NCI-H82 (cell line): Measurements from ENCODE around the gene STK39.
"Not testable (repeated sequence)": the region's sequence is repeated elsewhere in the genome, so short reads cannot be mapped to it uniquely, and the experiment has no call there.

Experiments
- DNase-seq: peaks from one replicate; lab custom pipeline; 2025; lab: John Stamatoyannopoulos, UW

Gene STK39

DNA sequence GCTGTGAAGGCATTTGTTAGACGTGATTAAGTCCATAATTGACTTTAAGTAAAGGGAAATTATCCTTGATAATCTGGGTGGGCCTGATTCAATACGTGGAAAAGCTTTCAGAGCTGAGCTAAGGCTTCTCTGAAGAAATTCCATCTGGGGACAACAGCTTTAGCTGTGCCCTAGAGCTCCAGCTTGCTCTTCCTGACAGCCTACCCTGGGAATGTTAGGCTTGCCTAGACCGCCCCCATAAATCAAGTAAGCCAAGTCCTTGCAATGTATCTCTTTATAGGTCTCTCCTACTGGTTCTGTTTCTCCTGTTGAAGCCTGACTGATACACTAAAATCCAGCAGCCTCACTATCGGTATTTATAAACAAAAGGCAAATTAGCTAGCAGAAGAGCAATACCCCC is 160.0 kb downstream of the STK39 start:
- DNase-seq, result peak; percentile 99

DNA sequence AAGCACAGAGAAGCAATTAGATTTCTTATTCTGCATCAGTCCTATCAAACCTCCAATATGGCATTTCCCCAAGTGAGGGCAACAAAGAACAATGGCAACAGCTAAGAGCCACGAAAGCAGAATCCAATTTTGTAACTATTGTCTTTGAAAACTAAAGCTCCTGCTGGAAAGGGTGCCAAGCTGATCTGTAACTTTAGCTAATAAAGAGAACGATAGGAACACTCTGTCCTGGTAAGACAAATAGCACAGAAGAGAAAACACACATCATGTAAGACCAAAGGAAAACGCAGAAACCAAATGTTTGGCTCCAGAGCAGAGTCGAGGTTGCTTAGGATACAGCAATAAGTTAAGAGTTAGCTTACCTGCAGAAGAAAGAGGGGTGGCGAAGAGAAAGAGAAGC is 160.5 kb downstream of the STK39 start:
- DNase-seq, result peak; percentile 68

- DNase-seq, result peak; percentile 88
Observed at GRCh38 chr2:168085801-168086361, 161.5 kb downstream of the STK39 start.

DNA sequence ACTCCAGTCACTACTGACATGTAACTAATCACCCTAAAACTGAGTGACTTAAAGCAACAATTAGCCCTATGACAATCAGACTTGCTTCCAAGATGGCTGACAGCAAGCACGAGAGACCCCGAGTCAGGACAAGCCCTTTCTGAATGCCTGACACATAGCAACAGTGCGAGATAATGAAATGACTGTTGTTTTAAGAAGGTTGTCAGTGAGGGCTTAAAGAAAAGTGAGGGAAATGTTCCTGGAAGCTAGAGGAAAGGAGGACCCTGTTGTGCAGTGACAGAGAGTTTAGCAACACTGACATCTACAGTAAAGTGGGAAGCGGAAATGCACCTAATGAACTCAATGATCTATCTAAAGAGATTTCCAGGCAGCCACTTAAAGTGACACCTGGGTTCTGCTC is 163.1 kb downstream of the STK39 start:
- peak; percentile 56 for DNase-seq

DNA sequence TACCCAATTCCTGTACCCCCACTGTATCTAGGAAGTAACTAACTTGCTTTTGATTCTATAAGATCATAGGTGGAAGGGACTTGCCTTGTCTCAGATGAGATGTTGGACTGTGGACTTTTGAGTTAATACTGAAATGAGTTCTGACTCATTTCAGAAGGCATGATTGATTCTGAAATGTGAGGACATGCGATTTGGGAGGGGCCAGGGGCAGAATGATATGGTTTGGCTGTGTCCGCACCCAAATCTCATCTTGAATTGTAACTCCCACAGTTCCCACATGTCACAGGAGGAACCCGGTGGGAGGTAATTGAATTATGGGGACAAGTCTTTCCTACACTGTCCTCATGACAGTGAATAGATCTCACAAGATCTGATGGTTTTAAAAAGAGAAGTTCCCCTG is 165.9 kb downstream of the STK39 start:
- not testable (repeated sequence) for DNase-seq

GRCh38 chr2:168079236-168079635 is 168.2 kb downstream of the STK39 start:
- no peak for DNase-seq

- no peak for DNase-seq
Observed at GRCh38 chr2:168076731-168077130, 170.7 kb downstream of the STK39 start.

DNA sequence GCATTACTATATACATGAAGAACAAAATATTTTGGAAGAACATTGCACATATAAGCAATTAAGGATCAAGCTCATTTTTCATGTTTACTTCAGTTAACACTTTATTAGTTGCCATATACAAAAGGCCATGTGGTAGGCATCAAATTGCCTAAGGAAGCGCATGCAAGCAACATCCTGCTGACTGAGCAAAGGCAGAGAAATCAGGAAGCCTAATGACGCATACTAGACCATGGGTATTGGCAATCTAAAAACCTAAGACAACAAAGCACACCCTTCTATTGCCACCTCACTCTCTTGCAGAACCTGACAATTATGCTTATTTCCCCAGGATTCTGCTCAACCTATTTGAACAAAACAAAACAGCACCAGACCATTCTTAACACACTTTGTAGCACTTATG is 171.9 kb downstream of the STK39 start:
- DNase-seq, result no peak

- DNase-seq, result no peak
Observed at GRCh38 chr2:168072626-168073303, 174.6 kb downstream of the STK39 start.

DNA sequence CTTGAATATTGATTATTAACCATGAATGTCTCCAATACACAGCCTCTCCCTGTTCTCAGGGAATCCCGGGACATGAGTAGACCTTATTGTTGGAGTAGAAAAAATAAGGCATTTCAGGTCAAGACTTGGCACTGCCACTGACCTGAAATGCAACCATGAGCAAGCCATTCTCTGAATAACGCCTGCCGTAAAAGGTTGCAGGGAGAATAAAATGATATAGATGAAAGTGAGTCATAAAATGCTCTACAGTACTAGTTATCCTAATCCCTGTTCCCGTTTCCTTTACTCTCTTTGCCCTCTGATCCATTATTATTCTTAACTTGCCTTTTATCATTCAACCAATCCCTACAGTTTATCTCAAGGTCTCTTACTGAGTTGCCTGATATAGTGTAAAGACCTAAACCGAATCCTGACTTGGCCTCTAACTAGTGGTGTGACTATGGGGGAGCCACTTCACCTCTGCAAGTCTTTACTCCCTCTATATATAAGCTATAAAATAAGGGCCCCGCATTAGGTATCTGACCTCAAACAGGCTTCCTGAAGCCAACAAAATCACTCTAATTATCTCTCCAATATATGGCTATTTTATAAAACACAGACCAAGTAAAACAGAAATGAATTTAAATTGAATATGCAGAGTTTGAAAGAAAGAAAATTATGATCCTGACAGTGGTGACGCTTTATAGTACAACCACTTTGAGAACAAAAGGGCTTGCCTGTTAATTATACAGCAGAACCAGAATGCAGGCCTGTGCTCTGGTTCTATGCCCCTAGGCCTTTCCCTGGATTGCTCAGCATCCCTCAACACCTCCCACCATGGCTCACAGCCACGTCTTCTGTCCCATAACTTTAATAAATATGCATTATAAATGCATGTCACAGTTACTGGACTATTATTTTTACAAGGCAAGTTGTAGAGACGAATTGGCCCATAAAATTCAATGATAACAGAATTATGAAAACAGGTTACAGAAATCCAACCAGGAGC is 183.1 kb downstream of the STK39 start:
- DNase-seq, result no peak

GRCh38 chr2:168062936-168063335 is 184.5 kb downstream of the STK39 start:
- DNase-seq, result no peak

DNA sequence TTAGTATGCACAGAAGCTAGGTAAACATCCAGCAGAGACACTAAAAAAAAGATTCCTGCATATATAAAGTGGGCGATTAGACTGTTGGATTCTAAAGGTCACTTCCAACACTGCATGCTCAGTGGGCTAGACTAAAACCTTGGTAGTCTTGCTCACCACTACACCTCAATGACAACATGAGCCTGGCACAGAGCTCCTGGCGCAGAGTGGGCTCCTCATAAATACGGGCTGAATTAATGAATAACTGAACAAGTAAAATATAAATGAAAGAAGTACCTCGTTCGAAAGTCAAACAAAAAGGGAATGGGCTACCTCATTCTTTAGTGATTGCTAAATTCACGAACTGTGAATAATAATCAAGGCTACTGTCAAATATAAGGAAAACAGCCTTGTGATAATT is 185.3 kb downstream of the STK39 start:
- no peak for DNase-seq

DNA sequence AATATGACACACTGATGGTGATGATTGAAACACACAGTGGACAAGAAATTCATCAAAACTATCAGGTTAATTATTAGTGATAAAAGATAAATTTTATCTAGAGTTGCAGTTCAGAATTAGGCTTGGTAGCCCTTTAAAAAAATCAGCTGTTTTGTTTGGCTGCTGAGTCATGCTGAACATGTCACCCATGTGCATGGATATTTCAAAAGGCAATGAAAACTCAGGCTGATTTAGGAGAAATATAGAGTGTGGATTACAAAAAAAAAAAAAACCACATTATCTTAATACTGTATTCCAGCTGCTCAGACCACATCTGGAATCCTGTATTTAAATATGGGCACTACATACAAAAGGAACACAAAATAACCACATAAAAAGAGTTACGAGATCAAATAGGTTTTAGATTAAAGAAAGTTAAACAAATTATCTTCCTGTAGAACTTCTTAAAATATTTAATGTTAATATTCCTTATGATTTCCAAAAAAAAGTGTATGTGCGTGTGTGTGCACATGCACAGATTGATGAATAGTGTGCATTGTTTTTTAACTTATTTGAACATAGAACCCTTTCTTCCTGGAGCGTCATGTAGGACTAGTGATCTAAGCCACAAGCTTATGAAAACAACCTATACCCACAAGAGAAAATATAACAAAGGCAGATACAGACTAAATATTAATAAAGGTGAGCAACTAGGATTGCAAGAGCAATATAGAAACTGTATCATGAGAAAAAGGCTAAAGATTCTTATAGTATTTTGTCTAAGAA is 186.2 kb downstream of the STK39 start:
- DNase-seq, result no peak

DNA sequence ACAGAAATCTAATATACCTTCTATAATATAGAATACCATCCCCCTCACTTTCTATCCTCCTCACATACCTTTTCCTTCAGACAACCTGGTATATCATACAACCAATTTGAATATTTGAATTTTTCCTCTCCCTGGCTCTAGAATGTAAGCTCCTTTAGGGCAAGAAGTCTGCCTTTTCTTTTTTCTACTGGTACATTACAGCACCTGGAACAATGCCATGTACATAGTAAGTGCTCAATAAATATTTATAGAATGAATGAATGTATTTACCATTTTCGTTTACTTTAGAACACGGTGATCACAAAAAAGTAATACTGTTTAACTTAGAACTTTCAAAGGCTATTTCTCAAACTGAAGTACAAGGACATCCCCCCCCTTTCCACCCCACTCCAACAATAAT is 187.6 kb downstream of the STK39 start:
- DNase-seq, result no peak

- no peak for DNase-seq
Observed at GRCh38 chr2:168058675-168059074, 188.7 kb downstream of the STK39 start.

GRCh38 chr2:168056242-168056787 is 191.1 kb downstream of the STK39 start:
- DNase-seq, result no peak

DNA sequence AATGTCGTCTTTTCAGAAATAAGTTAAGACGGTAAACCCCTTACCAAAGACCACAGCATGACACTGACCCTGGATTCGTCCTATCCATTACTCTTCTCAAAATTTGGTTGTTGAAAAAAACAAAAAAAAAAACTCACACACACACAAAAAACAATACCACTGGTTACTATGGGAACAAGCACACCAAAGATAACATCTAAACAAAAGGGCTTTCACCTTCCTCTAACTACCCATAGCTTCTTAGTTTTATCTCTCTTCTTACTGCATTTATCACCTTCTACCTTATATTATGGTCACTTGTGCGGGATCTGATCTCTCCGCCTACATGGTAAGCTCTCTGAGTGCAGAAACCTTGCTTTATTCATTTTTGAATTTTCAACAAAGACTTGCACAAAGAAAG is 192.7 kb downstream of the STK39 start:
- no peak for DNase-seq

- DNase-seq, result peak; percentile 90
Observed at GRCh38 chr2:168053676-168054075, 193.7 kb downstream of the STK39 start.

GRCh38 chr2:168052773-168053172 is 194.6 kb downstream of the STK39 start:
- peak; percentile 57 for DNase-seq

GRCh38 chr2:168050377-168050776 is 197.0 kb downstream of the STK39 start:
- DNase-seq, result peak; percentile 99

DNA sequence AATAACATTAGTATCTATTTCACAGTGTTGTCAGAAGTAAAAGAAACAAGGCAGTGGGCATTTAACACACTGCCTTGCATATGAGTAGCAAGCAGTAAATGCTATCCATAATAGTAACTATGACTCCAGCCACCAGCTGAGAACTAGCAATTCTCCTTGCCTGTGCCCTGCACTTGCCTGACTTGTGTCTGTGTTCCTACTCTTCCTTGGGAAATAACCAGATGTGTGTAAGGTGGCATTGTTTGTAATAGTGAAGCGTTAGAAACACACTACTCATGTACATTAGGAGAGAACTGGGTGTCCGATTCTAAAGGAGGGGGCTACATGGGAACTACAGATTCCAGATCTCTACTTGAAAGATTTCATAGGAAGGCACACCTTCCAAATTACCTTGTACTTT is 197.8 kb downstream of the STK39 start:
- DNase-seq, result no peak
